ENCODE measurements around the gene FOXQ1.

DNA sequence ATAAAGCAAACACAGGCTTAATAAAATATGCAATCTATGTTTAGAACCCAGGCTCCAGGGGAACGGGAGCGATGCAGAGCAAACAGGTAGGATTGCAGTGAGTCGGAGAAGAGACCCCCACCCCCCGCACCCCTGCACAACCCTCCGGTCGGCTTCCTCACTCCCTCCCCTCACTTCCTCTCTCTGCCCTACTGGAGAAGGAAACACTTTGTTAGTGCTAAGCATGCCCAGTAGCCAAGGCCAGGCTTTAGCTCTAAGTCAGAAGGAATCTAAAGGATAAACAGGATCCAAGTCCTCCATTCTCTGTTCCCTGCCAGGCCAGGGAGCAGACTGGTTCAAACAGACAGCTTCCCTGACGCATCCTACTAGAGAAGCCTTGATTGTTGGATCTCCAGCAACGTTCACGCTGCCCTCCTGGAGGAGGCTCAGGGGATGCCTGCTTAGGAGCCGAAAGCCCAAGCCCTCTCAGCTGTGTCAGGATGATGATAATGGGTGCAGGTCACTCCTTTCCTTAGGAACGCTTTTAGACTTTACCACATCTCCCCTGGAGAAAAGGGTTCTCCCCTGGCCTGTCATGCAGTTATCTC is 14.7 kb downstream of the FOXQ1 start:
- TF ChIP-seq POLR2A (IDR thresholded peaks at IDR 0.05; ENCODE audit: low read length) (no peak), GATA1 (IDR thresholded peaks at IDR 0.05; ENCODE audit: low read depth, low read length) (no peak)

Data from erythroblast (primary cell).